Stimulated activated CD8-positive, alpha-beta memory T cell treated with anti-CD3 and anti-CD28 coated beads, Interleukin-4, amount 100 ng/mL, for 4 hours (primary cell): ENCODE results near the gene CXCL13.
"Not testable (repeated sequence)": the region's sequence is repeated elsewhere in the genome, so short reads cannot be mapped to it uniquely, and the experiment has no call there.

ENCODE experiments used
- DNase-seq, 2 donors: peaks; one replicate each; pipeline ENCODE4 v3.0.0-alpha.2; 2020; ENCODE audit warnings: low read depth in 2 of 2, low spot score in 1 of 2

CXCL13 gene, protein sequence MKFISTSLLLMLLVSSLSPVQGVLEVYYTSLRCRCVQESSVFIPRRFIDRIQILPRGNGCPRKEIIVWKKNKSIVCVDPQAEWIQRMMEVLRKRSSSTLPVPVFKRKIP

DNA sequence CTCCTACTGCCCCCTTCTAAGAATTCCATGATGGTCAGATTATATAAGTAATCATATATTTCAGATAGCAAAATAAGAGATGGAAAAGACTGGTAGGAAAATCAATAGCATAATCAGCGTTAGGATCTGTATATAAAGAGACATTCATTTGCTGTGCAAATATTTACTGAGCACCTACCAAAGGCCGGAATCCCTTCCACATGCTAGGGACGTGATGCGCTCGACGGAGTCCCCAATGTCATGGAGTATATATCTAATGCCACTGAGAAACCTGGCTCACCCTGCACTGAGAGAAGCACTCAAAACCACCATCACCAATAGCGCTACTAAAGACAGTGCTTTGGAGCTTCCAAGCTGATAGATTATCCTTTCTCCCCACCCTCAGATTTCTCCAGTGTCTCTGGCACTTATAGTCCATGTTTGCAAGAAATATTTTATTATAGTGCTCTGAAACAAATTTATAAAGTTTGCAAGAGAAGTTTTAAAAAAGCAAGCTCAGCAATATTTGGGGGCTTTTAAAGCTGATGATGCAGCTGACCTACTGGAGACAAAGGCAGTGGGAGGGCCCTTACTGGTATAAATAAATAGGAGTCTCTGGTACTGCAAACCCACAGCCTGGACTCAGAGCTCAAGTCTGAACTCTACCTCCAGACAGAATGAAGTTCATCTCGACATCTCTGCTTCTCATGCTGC is at the start of gene CXCL13:
TSS of gene CXCL13 (plus strand) at position 611 of the 693 bp plus-strand sequence. CDS start at position 657, 46 bp downstream.
- no peak for DNase-seq

DNA sequence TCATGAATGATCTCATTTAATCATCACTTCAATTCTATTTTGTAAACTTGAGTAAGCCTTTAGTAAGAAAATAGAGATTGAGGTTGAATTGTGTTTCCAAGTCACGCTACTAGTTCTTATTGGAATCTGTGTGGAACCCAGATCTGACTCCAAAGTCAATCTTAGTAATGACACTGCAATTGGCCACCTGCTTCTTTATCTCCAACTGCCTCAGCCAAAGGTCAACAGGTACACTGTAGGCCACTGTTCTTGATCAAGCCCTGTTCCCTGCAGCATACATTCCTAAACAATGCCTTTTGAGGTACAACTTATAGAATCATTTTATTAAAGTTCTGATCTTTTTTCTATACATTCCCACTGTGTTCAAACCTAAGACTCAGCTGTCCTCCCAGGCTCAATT is 45.5 kb upstream of the CXCL13 start:
- DNase-seq, result no peak

DNA sequence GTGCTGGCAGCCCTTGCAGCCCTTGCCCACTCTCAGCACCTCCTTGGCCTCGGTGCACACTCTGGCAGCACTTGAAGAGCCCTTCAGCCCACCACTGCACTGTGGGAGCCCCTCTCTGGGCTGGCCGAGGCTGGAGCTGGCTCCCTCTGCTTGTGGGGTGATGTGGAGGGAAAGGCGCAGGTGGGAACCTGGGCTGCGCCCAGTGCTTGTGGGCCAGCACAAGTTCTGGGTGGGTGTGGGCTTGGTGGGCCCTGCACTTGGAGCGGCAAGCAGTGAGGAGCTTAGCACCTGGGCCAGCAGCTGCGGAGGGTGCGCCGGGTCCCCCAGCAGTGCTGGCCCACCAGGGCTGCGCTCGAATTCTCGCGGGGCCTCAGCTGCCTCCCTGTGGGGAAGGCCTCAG is 43.9 kb upstream of the CXCL13 start:
- not testable (repeated sequence) for DNase-seq

DNA sequence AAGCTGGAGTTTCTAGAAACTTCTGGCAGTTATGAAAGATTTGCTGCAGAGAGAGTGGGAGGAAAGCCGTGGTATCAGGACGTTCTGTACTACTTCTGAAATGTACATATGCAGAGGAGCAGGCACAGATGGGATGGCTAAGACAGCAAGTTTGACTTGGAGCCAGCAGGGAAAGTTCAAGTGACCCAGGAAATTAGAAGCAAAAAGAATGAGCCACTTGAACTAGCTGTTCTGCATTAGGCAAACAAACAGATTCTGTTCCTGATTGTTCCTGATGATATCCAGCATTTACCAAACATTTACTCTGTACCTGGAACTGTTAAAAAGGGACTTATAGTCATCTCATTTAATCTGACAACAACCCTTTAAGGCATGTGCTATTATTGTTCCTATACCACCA is 41.4 kb upstream of the CXCL13 start:
- no peak for DNase-seq

DNA sequence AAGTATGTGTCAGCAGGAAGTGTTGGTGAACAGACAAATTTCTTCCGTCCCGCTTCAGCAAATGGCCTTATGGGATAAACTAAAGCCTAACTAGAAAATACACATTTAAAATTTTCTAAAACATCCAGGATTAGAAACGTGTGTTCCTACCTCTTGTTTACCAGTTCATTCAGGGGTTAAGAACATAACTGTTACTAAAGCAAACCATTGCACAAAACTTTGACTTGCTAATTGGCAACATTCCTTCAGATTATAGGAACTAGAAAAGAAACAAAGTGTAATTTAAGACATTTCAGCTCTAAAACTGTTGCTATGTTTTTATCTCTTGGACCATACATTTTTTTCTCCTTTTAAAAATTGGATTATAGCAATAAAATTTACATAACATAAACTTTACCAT is 39.5 kb upstream of the CXCL13 start:
- DNase-seq, result no peak

DNA sequence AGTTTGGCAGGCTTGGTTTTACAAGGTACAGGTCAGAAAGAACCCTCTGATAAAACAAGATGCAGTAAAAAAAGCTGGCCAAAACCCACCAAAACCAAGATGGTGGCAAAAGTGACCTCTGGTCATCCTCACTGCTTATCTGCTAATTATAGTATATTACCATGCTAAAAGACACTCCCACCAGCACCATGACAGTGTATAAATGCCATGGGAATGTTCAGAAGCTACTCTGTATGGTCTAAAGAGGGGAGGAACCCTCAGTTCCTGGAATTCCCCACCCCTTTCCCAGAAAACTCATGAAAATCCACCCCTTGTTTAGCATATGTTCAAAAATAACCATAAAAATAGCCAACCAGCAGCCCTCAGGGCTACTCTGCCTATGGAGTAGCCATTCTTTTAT is 38.1 kb upstream of the CXCL13 start:
- no peak for DNase-seq

DNA sequence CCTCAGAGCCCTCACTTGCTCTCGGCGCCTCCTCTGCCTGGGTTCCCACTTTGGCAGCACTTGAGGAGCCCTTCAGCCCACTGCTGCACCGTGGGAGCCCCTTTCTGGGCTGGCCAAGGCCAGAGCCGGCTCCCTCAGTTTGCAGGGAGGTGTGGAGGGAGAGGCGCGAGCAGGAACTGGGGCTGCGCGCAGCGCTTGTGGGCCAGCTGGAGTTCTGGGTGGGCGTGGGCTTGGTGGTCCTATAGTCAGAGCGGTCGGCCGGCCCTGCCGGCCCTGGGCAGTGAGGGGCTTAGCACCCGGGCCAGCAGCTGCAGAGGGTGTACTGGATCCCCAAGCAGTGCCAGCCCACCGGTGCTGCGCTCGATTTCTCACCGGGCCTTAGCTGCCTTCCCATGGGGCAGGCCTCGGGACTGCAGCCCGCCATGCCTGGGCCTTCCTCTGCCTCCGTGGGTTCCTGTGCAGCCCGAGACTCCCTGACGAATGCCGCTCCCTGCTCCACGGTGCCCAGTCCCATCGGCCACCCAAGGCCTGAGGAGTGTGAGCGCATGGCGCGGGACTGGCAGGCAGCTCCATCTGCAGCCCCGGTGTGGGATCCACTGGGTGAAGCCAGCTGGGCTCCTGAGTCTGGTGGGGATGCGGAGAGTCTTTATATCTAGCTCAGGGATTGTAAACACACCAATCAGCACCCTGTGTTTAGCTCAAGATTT is 35.0 kb upstream of the CXCL13 start:
- DNase-seq, result not testable (repeated sequence)

DNA sequence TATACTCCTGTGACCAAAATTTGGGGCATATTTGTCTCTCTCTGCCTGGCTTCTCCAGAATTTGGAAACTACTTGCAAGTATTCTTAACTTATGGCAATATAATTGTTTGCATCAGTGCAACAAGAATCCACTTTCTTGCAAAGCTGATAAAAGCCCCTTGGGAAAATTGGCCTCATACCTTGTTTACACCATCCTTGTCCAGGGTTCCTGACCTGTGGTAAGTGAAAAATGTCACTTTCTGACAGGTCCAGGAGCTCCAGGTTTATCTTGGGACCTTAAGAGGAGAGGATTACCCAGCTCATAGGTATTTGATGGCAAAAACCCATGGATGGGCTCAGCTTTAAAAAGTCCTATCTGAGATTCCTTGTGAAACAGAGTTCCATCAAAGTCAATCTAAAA is 29.3 kb upstream of the CXCL13 start:
- DNase-seq, result no peak

DNA sequence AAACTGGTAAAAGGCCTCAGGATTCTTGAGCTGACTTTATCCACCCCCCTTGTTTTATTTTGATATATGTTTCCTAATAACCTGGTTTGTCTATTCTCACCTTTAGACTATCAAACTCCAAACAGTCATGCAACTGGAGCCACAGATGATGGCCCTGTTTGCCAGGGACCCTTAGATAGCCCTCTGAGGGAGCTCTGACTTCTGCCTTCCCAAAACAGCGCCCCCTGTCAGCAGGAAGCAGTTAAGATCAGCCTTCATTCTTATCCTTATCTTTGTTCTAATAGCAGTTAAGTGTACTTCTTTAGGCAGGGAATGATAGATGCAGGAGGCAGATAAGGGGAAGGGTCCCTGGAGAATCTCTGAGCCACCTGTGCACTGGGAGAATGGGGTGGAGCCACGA is 27.5 kb upstream of the CXCL13 start:
- DNase-seq, result no peak

DNA sequence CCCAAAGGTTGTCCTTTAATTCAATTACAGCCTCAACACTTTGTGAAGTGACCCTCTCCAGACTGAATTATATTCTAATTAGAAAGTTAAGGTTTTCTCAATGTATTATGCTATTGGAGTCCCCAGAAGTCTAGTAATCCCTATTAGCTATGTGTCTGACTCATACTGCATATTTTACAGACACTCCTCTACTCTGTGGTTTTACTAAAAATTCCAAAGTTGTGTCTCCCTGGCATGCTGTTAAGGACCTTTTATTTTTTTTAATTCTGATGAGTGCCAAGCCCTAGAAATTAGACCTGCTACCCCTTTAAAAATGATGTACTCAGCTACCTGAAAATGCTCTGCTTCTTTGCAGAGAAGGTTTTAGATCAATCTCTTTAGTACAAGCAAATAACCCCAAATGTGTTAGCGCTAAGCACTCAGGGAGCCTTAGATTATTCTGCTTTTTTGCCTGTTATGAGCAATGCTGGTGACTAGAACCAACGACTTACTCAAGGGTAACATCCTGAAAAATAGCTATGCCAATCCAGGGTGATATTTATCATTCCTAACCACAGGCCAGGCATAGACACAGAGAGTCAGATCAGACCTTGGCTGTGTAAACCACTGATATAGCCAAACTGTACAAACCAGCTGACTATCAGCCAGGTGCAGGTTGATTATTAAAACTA is 26.1 kb upstream of the CXCL13 start:
- DNase-seq, result no peak

DNA sequence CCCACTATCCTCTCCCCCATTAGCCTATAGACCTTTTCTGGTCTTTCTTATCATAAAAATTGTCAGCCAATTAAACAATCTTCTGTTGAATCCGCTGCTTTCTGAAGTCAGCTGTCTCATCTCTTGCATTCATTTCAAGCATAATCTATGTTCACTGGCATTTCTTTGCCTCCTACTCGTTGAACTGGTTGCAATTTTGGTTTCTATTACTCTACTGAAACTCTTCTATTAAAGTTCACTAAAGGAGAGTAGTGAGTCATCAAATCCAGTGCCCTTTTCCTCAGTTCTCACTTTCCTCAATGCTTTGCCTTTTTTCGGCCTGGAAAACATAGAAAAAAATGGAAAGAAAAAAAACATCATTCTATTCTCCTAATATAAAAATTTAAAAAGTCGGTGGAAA is 23.9 kb upstream of the CXCL13 start:
- no peak for DNase-seq

DNA sequence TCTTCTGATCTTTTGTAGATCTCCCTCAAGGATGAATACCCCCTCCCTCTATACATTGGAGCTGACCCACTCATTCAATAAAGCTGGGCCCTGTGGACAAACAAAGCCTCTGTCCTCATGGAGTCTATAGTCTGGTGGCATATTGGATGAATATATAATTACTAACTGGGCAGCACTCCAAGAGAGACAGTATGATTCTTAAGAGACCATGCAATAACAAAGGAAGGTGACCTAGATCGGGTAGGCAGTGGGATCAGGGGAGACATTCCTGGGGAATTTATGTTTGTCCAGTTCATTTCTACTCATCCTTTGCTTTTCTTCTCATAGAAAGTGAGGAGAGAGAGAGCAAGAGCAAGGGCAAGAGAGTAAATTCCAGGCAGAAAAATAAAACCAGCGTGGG is 23.5 kb upstream of the CXCL13 start:
- no peak for DNase-seq

DNA sequence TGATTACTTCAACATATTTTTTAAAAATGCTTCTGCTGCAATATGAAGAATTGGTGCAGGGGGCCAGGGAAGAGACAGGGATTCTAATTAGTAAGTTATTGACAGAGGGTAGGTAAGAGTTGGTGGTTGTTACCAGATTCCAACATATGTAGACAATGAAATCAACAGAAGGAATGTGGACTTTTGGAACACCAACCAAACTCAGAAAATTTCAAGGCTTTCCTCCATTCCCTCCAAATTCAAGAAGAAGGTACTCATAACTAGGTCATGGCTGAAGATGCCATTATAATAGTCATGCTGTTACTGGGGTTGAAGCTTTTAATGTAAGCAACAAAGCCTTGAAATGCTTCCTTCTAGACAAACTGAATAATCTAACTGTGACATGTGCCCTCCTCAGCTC is 22.9 kb upstream of the CXCL13 start:
- no peak for DNase-seq

DNA sequence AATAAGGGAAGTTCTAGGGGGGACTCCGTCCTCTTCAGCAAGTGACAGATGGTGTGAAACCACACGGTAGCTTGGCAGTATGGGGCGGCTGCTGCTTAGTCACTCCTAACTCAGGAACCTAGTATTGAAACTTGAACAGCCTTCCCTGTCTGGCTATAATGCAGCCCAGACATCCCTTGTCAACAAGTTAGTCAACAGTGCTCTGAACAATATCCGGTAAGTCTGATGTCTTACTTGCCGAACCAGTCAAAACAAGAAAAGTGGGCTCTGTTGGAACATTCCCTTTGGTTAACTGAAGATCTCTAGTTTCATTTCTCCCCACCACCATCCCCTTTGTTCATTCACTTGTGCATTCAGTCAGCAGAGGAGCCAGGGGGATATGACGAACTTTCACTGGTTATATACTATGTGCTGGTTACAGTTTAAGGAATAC is 18.7 kb upstream of the CXCL13 start:
- peak in 1 of 2 donors; percentile 19 for DNase-seq

DNA sequence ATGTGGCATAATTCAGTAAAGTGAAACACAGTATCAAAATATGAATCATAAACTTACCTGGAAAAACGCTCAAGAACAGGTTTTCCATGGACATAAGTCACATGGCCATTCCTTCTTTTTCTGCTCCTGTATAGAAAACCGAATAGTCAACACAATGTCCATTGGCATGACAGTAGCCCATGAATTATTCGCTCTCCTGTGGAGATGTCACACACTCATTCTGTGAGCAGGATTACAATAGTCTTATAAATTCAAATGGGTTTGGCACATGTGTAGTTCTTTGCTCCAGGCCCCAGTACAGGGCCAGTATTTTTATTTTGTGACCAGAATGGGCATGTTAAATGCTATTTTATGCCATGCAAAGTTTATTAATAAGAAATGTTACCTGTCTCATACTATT is 15.1 kb upstream of the CXCL13 start:
- no peak for DNase-seq

DNA sequence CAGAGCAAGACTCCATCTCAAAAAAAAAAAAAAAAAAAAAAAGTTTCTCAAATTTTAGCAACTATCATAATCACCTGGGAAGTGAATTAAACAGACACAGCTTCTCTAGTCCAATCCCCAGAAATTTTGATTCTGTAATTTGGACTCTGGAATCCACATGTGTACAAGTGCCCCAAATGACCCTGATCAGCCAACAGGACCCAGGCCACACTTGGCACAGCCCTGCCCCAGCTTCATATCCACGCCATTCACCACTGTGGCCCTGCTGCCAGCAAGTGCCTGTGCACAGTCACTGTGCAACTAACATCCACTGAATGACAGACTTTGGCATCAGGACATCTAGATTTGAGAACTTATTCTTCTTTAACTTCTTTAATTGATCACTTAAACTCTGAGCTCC is 14.1 kb upstream of the CXCL13 start:
- DNase-seq, result no peak

DNA sequence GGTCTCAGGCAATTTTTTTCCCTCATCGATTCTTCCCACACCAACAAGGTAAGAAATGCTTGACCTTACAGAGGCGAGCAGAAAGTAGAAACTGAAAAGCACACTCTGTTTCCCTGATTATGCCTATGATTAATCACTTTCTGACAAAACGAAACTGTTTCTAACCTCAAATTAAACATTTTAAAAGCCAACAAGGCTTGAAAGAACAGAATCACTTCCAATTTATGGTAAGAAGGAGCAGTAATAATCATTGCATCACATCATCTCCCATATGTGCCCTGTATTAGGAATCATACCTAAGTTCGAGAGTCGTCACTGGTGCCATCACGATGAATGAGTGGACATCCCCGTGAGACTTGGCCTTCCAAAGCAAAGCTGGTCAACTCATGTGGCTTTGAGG is 12.5 kb upstream of the CXCL13 start:
- no peak for DNase-seq

DNA sequence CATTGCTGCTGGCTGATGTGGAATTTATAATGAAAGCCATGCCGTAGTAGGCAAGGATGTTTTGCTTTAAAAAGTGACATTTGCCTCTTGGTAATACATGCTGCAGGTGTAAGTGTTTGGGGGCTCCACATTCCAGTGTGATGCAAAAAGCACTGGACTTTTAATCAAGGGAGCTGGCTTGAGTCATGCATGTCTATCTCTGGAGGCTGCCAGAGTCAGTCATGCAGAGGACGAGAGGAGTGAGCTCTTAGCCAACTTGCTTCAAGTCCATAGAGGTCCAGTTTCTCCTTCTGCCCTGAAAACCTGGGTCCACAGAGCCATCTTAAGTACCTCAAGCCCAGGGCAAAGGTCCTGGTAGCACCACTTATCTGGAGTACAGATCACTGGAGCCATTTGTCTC is 11.6 kb upstream of the CXCL13 start:
- no peak for DNase-seq

DNA sequence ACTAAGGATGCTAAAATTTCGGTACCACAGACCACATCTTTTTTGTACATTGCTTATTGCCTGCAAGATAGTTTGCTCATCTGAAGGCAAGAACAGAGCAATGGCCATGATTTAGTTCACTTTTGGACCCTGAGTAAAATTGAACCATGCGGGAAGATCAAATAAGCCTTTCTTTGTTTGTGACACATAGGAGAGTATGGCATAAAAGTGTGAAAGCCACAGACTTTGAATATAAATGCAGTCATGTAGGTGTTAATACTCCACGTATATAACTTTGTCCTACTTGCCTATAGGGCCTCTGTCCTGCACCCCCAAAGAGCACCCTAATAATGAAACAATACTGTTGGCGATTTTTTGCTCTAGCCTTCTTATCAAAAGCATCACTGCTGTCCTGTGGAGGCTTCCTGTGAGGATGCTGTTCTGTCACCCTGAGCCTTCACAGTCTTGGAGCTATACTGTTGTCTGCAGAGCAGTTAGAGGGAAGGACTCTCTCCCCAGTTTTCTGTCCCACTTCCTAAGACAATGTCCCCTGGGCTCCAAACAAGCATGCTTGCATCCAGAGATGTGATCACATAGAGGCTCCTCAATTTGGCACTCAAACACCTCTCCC is 10.2 kb upstream of the CXCL13 start:
- DNase-seq, result no peak

DNA sequence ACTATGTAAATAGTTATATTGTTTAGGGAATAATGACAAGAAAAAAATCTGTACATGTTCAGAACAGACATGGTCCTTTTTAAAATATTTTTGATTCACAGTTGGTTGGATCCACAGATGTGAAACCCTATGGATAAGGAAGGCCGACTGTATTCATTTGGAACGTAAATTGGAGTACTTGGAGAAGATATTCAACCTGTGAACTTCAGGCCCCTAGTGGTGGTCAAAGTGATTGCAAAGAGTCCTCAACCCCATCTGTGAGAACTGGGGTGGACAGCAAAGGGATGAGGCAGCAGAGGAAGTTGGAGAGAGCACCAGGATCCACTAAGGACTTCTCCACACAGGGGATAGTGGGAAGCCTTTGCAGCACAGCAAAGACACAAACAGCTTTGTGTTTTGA is 6.2 kb upstream of the CXCL13 start:
- DNase-seq, result no peak

DNA sequence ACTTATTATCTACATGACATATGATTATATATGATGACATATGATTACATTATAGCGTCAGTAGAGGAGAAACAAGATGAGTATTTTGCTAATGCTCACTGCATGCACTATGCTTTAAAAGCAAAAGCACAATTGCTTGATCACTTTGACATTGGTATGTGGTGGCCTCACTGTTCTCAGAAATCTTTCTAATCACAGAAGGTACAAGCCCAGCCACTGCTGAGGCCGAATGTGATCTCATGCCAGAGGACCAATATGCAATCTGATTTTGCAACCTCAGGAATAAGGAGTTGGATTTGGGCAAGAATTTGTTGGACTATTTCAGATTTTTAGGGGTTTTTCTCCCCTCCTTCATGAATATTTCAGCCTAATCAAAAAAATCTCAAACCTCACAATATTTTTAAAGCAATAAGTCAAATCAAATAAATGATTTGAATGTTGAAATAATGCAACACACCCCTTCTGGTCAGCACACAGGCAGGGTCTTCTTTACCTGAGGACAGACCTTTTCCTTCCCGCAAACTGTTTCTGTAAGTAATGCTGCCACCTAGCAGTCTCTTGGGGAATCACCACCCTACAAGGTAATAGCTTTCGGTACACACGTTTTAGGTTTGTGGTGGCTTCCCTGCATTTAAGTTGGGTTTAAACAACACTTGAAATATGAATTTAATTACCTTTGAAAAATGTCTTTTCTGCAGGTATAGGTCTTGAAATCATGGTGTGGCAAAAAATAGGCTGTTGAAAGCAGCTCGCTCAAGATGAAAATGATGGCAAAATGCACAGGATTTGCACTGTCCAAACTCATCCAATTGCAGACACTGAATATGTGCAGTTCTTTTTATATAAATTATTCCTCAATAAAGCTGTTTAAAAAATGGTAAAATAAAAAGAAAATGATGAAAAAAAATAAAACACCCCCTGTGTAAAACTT is 4.8 kb upstream of the CXCL13 start:
- no peak for DNase-seq
